Measurements from ENCODE around the gene AHSP.
"Not testable (repeated sequence)": the region's sequence is repeated elsewhere in the genome, so short reads cannot be mapped to it uniquely, and the experiment has no call there.

Gene AHSP

GRCh38 chr16:31501226-31501965 lies 26.3 kb upstream of the AHSP start:
- DNase-seq: no peak

GRCh38 chr16:31501966-31502348 lies 25.7 kb upstream of the AHSP start:
- no peak for DNase-seq

- no peak for DNase-seq
Observed at GRCh38 chr16:31502981-31503380, 24.7 kb upstream of the AHSP start.

GRCh38 chr16:31503555-31503954 lies 24.1 kb upstream of the AHSP start:
- not testable (repeated sequence) for DNase-seq

GRCh38 chr16:31504159-31504558 lies 23.5 kb upstream of the AHSP start:
- no peak for DNase-seq

- no peak for DNase-seq
Observed at GRCh38 chr16:31505483-31505882, 22.2 kb upstream of the AHSP start.

- no peak for DNase-seq
Observed at GRCh38 chr16:31507617-31507928, 20.1 kb upstream of the AHSP start.

GRCh38 chr16:31507929-31508705 lies 19.6 kb upstream of the AHSP start, which contains the start of gene RUSF1:
Gene RUSF1, minus strand, starts transcription at chr16:31508391. Its CDS starts 18 bp downstream, at chr16:31508373.
- DNase-seq: peak; percentile 81

GRCh38 chr16:31508706-31509195 lies 18.9 kb upstream of the AHSP start:
- DNase-seq: no peak

GRCh38 chr16:31513126-31513525 lies 14.6 kb upstream of the AHSP start:
- DNase-seq: no peak

GRCh38 chr16:31513884-31514283 lies 13.8 kb upstream of the AHSP start:
- no peak for DNase-seq

- no peak for DNase-seq
Observed at GRCh38 chr16:31517800-31518402, 9.8 kb upstream of the AHSP start.

GRCh38 chr16:31519759-31520431 lies 7.8 kb upstream of the AHSP start:
- no peak for DNase-seq

GRCh38 chr16:31521368-31521767 lies 6.3 kb upstream of the AHSP start:
- no peak for DNase-seq

- no peak for DNase-seq
Observed at GRCh38 chr16:31522071-31522470, 5.6 kb upstream of the AHSP start.

GRCh38 chr16:31523768-31524167 lies 3.9 kb upstream of the AHSP start:
- DNase-seq: not testable (repeated sequence)

- no peak for DNase-seq
Observed at GRCh38 chr16:31525113-31525512, 2.6 kb upstream of the AHSP start.

GRCh38 chr16:31528523-31529107 lies 915 bp downstream of the AHSP start:
- no peak for DNase-seq

GRCh38 chr16:31529108-31529936 lies 1.6 kb downstream of the AHSP start:
- DNase-seq: no peak

GRCh38 chr16:31529937-31530312 lies 2.2 kb downstream of the AHSP start:
- no peak for DNase-seq

- DNase-seq: no peak
Observed at GRCh38 chr16:31530405-31530804, 2.7 kb downstream of the AHSP start.

GRCh38 chr16:31531096-31531495 lies 3.4 kb downstream of the AHSP start:
- DNase-seq: no peak
